Astrocyte of the cerebellum (primary cell): ENCODE measurements around the gene IFNAR1.
"Not testable (repeated sequence)": the region's sequence is repeated elsewhere in the genome, so short reads cannot be mapped to it uniquely, and the experiment has no call there.

Experiments used
- DNase-seq: peaks from one replicate; pipeline ENCODE4 v3.0.0-alpha.2; 2011; ENCODE audit warnings: low read depth
- H3K4me3 ChIP-seq: 2 replicates; pipeline ENCODE4 v1.5.1; 2011; ENCODE audit warnings: mild to moderate bottlenecking, low read depth, low read length, moderate library complexity
- CTCF ChIP-seq: IDR thresholded peaks from 2 replicates; pipeline ENCODE4 v1.5.1; 2012; ENCODE audit warnings: low read length, low read depth, moderate library complexity, mild to moderate bottlenecking; ENCODE audit errors: missing control alignments
- in situ Hi-C: cut with HindIII; loops from 2 replicates; pipeline ENCODE4 v1.10.0; 2017; ENCODE audit warnings: low sequenced_read_pairs

Gene IFNAR1

GRCh38 chr21:33355996-33356395 is 31.2 kb downstream of the IFNAR1 start:
- TF ChIP-seq CTCF = no peak
- in situ Hi-C loops = no loop called here
- DNase-seq = no peak
- H3K4me3 ChIP-seq = no peak overlapping the region

GRCh38 chr21:33357177-33357576 is 32.4 kb downstream of the IFNAR1 start:
- in situ Hi-C loops = no loop called here
- no peak for DNase-seq
- no peak for TF ChIP-seq CTCF
- H3K4me3 ChIP-seq = no peak overlapping the region

- H3K4me3 ChIP-seq = no peak overlapping the region
- in situ Hi-C loops = no loop called here
- no peak for DNase-seq
- TF ChIP-seq CTCF = no peak
Measured at GRCh38 chr21:33359446-33359845, 34.7 kb downstream of the IFNAR1 start.

- in situ Hi-C loops = no loop called here
Measured at GRCh38 chr21:33360281-33360680, 35.5 kb downstream of the IFNAR1 start.

GRCh38 chr21:33360881-33361602 is 36.3 kb downstream of the IFNAR1 start:
- no peak overlapping the region for H3K4me3 ChIP-seq
- peak; percentile 18 for DNase-seq
- in situ Hi-C loops = no loop called here
- peak; percentile 80 for TF ChIP-seq CTCF

More at GRCh38 chr21:33360281-33360680, 35.5 kb downstream of the IFNAR1 start:
- no peak for TF ChIP-seq CTCF
- no peak for DNase-seq
- no peak overlapping the region for H3K4me3 ChIP-seq

GRCh38 chr21:33362044-33362555 is 37.3 kb downstream of the IFNAR1 start:
- no peak overlapping the region for H3K4me3 ChIP-seq
- in situ Hi-C loops = no loop called here
- DNase-seq = no peak
- TF ChIP-seq CTCF = no peak

GRCh38 chr21:33363911-33364609 is 39.3 kb downstream of the IFNAR1 start:
- H3K4me3 ChIP-seq, in situ Hi-C loops, DNase-seq: not testable (repeated sequence)
